HEK293T (cell line): ENCODE results near the gene SHANK2.

ENCODE experiments used
- CTCF ChIA-PET: fragments of 350-600 bp; formaldehyde crosslinking; extraction: SDS; loops from one replicate; lab custom pipeline; 2021; ENCODE audit warnings: antibody characterized with exemption, inconsistent platforms; lab: Yijun Ruan, JAX
- POLR2A ChIA-PET: fragments of 350-600 bp; formaldehyde crosslinking; extraction: SDS; loops from one replicate; lab custom pipeline; 2020; ENCODE audit warnings: antibody characterized with exemption, inconsistent platforms; lab: Yijun Ruan, JAX
- DNase-seq: peaks from one replicate; pipeline ENCODE4 v3.0.0; 2012; ENCODE audit warnings: mixed read lengths; ENCODE audit errors: extremely low spot score
- ARNT ChIP-seq: fragments of 450-650 bp; IDR thresholded peaks from 2 replicates; pipeline ENCODE4 v1.6.1; 2017; ENCODE audit warnings: mild to moderate bottlenecking
- BHLHE40 ChIP-seq: fragments of 450-650 bp; IDR thresholded peaks from 2 replicates; pipeline ENCODE4 v1.6.1; 2016; ENCODE audit warnings: mild to moderate bottlenecking, moderate library complexity, borderline replicate concordance
- CTBP1 ChIP-seq: fragments of 450-650 bp; IDR thresholded peaks from 2 replicates; pipeline ENCODE4 v1.6.1; 2016; ENCODE audit warnings: borderline replicate concordance
- ELF4 ChIP-seq: fragments of 450-650 bp; IDR thresholded peaks from 2 replicates; pipeline ENCODE4 v1.6.1; 2017; ENCODE audit warnings: antibody characterized with exemption
- FOXA1 ChIP-seq: fragments of 450-650 bp; IDR thresholded peaks from 2 replicates; pipeline ENCODE4 v1.6.1; 2016; ENCODE audit warnings: mild to moderate bottlenecking
- FOXK2 ChIP-seq: fragments of 450-650 bp; IDR thresholded peaks from 2 replicates; pipeline ENCODE4 v1.6.1; 2016; ENCODE audit warnings: mild to moderate bottlenecking
- FOXM1 ChIP-seq: fragments of 450-650 bp; IDR thresholded peaks from 2 replicates; pipeline ENCODE4 v1.6.1; 2017; ENCODE audit warnings: mild to moderate bottlenecking, borderline replicate concordance
- HDGF ChIP-seq: fragments of 450-650 bp; IDR thresholded peaks from 2 replicates; pipeline ENCODE4 v1.6.1; 2017; ENCODE audit warnings: antibody characterized with exemption, borderline replicate concordance
- L3MBTL2 ChIP-seq: fragments of 450-650 bp; conservative IDR thresholded peaks from 2 replicates; pipeline ENCODE4 v1.6.1; 2016; ENCODE audit warnings: mild to moderate bottlenecking
- LEF1 ChIP-seq: fragments of 450-650 bp; IDR thresholded peaks from 2 replicates; pipeline ENCODE4 v1.6.1; 2017; ENCODE audit warnings: mild to moderate bottlenecking, borderline replicate concordance
- NFRKB ChIP-seq: fragments of 450-650 bp; IDR thresholded peaks from 2 replicates; pipeline ENCODE4 v1.6.1; 2016; ENCODE audit warnings: mild to moderate bottlenecking, moderate library complexity
- SP1 ChIP-seq: fragments of 450-650 bp; IDR thresholded peaks from 2 replicates; pipeline ENCODE4 v1.6.1; 2017
- SUZ12 ChIP-seq: fragments of 450-650 bp; IDR thresholded peaks from 2 replicates; pipeline ENCODE4 v1.6.1; 2016; ENCODE audit warnings: mild to moderate bottlenecking
- TARDBP ChIP-seq: fragments of 450-650 bp; IDR thresholded peaks from 2 replicates; pipeline ENCODE4 v1.6.1; 2016
- ZNF384 ChIP-seq: fragments of 450-650 bp; IDR thresholded peaks from 2 replicates; pipeline ENCODE4 v1.6.1; 2016
- TF ChIP-seq, protein P1 (sequence below): fragments of 450-650 bp; IDR thresholded peaks from 2 replicates; pipeline ENCODE4 v1.6.1; 2016

Gene SHANK2

DNA sequence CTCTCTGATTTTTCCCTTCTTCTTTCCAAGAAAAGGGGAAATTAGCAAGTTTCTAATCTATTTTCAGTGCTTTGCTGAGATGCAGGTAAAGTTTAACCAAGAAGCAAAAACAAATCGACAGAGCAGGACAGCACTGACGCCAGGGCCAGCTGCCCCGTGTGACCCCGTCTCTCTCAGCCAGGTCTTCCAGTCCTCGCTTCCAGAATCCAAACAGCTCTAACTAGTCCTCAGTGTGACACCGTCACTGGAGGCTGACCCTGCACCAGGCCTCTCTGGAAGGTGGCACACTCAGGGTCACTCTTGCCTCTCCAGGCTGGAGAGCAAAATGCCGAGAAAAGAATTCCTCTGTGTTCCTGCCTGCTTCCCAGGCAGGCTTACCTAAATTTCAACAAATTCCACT lies 44.8 kb downstream of the SHANK2 start:
- TF ChIP-seq L3MBTL2 (no peak), FOXK2 (no peak), TARDBP (no peak), ZNF384 (no peak), BHLHE40 (no peak), SUZ12 (no peak), CTBP1 (no peak), FOXM1 (no peak), FOXA1 (no peak), LEF1 (no peak), ARNT (no peak), ELF4 (no peak), SP1 (no peak), HDGF (no peak), NFRKB (no peak)
- TF ChIP-seq, protein P1, sequence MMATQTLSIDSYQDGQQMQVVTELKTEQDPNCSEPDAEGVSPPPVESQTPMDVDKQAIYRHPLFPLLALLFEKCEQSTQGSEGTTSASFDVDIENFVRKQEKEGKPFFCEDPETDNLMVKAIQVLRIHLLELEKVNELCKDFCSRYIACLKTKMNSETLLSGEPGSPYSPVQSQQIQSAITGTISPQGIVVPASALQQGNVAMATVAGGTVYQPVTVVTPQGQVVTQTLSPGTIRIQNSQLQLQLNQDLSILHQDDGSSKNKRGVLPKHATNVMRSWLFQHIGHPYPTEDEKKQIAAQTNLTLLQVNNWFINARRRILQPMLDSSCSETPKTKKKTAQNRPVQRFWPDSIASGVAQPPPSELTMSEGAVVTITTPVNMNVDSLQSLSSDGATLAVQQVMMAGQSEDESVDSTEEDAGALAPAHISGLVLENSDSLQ = no peak
- POLR2A ChIA-PET = no interaction called here
- CTCF ChIA-PET = no interaction called here
- DNase-seq = no peak

DNA sequence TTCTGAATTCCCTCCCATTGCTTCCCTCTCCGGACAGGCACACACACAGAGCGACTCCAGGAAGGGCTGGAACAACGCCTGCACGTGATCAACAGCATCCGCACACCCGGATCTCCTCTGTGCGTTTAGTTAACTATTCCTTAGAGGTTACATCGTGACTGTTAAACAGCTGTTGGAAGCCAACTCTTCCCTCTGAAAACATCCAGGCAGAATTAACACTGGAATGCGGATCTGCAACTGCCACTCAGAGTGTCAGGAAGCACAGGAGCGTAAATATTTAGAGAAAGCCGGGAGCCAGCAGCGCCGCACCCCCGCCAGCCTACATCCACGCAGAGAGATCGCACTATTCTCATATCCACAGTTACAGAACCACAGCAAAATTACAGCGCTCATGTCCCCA lies 46.2 kb downstream of the SHANK2 start:
- ChIA-PET POLR2A (no interaction called here), CTCF (no interaction called here)
- TF ChIP-seq NFRKB (no peak), HDGF (no peak), FOXA1 (no peak), BHLHE40 (no peak), ARNT (no peak), FOXK2 (no peak), SP1 (no peak), ZNF384 (no peak), FOXM1 (no peak), TARDBP (no peak), CTBP1 (no peak), ELF4 (no peak), LEF1 (no peak), L3MBTL2 (no peak), SUZ12 (no peak)
- TF ChIP-seq, protein P1 = no peak
- no peak for DNase-seq

DNA sequence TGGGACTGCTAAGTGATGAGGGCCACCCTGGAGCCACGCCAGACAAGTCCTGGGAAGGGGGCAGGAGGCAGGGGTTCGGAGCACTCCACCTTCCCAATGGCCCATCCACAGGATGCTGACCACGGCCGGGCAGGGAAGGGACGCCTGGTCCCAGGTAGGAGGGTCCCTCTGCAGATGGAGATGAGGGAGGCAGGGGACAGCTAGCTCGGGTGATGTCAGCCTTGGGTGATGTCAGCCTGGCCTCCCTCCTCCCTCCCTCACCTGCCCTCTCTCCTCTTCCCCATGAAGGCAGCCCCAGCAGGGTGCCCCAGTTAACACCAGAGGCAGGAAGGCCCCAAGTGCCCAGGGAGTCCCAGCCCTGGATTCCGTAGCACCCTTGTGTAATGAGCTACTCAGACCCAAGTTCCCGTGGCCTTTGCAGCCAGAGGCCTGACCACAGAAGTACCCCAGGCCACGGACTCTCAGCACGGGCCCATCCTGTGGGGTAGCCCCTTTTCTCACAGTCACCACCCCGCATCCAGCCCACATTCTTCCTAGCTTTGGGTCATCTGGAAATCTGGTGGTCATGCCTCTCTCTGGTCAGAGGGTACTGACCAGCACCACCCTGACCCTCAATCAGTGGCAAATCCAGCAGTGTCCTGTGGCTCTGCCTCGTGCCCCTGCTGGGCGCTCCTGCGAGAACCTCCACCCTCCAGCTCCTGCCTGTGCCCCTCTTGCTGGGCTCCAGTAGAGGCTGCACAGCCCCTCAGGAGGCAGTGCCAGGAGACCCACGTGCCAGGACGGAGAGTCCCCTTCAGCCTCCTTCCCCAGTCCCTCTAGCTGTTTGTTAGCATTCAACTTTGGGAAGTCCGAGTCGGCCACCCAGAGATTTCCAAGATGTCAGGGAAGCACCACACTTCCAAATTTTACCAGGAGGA lies 47.4 kb downstream of the SHANK2 start:
- CTCF ChIA-PET = no interaction called here
- no peak for TF ChIP-seq L3MBTL2
- no peak for TF ChIP-seq FOXA1
- TF ChIP-seq ARNT = no peak
- no peak for TF ChIP-seq BHLHE40
- TF ChIP-seq LEF1 = no peak
- TF ChIP-seq SUZ12 = no peak
- TF ChIP-seq CTBP1 = no peak
- TF ChIP-seq TARDBP = no peak
- TF ChIP-seq FOXM1 = no peak
- no peak for TF ChIP-seq NFRKB

DNA sequence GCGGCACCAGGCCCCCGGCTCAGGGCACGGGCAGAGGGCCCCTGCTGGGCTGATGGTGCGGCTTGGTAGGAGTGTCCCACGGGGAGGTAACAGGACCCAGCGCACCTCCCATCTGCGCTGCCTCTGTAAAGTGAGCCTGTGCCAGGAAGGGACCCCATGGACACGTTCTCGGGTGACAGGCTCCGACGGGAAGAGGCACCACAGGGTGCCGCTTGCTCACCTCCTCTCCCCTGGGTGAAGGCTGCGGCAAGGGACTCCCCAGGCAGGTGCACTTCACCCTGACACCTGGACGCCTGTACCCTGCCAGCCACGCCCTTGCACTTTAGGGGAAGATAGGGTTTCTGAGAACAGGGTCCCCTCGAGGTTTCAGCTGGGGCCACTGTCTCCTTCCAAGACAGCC lies 48.1 kb downstream of the SHANK2 start:
- CTCF ChIA-PET = no interaction called here
- POLR2A ChIA-PET = no interaction called here
- no peak for TF ChIP-seq BHLHE40
- no peak for TF ChIP-seq L3MBTL2
- TF ChIP-seq SP1 = no peak
- no peak for TF ChIP-seq ARNT
- TF ChIP-seq, protein P1 = no peak
- TF ChIP-seq FOXK2 = no peak
- TF ChIP-seq LEF1 = no peak
- TF ChIP-seq FOXM1 = no peak
- TF ChIP-seq TARDBP = no peak
- TF ChIP-seq NFRKB = no peak
- TF ChIP-seq ELF4 = no peak
- no peak for TF ChIP-seq ZNF384
- no peak for TF ChIP-seq FOXA1
- TF ChIP-seq HDGF = no peak
- no peak for TF ChIP-seq CTBP1
- no peak for DNase-seq

More for the DNA sequence above, 47.4 kb downstream of the SHANK2 start:
- no peak for DNase-seq
- POLR2A ChIA-PET = no interaction called here

DNA sequence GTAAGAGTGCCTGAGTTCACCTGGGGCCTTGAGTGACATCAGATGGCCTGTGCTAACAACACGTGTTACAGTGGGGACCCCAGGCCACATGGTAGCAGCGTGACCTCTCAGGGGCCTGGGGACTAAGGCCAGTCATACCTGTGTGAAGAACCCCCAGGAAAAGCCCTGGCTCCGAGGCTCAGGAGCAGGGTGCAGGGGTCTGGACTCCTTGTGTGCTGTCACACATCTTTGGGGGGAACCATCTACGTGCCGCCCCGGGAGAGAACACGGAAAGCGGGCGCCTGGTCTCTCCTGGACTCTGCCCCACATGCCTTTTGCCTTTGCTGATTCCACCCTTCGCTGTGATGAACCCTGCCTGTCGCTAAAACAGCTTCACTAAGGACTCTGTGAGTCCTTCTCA lies 48.7 kb downstream of the SHANK2 start:
- CTCF ChIA-PET = no interaction called here
- no peak for DNase-seq
- POLR2A ChIA-PET = no interaction called here
- TF ChIP-seq BHLHE40 (no peak), ELF4 (no peak), L3MBTL2 (no peak)

DNA sequence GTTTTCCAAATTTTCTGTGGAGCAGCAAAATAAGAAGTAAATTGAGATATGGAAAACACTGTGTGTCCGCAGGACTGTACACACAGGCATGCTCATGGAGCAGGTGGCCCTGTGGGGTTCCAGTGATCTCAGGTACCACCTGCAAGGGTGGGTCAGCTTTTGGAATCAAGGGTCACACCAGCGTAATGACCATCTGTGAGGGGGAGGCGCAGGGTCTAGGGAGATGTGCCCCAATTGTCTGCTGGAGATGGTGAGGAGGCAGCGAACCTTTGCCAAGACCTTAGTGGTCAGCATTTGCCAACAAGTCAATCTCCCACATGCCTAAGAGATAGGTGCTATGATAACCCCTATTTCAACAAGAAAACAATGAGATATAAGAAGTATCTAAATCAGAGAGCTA lies 49.4 kb downstream of the SHANK2 start:
- no peak for DNase-seq
- TF ChIP-seq BHLHE40 (no peak), NFRKB (no peak), TARDBP (no peak), HDGF (no peak), FOXA1 (no peak), L3MBTL2 (no peak), ZNF384 (no peak), SP1 (no peak), SUZ12 (no peak), CTBP1 (no peak), LEF1 (no peak), FOXM1 (no peak), FOXK2 (no peak), ARNT (no peak), ELF4 (no peak)
- TF ChIP-seq, protein P1 = no peak
- ChIA-PET CTCF (no interaction called here), POLR2A (no interaction called here)
